Measurements from ENCODE around the gene H6PD.

The H6PD gene

DNA sequence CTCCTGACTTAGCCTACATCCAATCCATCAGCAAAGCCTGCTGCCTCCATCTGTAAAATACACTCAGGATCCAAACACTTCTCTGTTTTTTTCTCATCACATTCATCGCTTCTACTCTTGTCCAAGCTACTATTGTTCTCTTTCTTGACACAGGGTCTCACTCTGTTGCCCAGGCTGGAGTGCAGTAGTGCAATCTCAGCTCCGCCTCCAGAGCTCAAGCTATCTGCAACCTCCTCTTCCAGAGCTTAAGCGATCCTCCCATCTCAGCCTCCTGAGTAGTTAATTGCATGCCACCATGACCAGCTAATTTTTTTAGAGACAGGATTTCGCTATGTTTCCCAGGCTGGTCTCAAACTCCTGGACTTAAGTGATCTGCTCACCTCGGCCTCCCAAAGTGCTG is 44.3 kb upstream of the H6PD start:
- no peak for TF ChIP-seq EGR1 (IDR thresholded peaks at IDR 0.05)
- TF ChIP-seq, protein P1, sequence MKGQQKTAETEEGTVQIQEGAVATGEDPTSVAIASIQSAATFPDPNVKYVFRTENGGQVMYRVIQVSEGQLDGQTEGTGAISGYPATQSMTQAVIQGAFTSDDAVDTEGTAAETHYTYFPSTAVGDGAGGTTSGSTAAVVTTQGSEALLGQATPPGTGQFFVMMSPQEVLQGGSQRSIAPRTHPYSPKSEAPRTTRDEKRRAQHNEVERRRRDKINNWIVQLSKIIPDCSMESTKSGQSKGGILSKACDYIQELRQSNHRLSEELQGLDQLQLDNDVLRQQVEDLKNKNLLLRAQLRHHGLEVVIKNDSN (IDR thresholded peaks at IDR 0.05): no peak
- no peak for TF ChIP-seq RAD21 (IDR thresholded peaks at IDR 0.05; ENCODE audit: low read depth)
- no peak for TF ChIP-seq NFIC (IDR thresholded peaks at IDR 0.05)
- no peak for TF ChIP-seq YY1 (IDR thresholded peaks at IDR 0.05; ENCODE audit: low read depth)
- no peak for TF ChIP-seq TCF12 (IDR thresholded peaks at IDR 0.05; ENCODE audit: low read depth)
- TF ChIP-seq EP300 (IDR thresholded peaks at IDR 0.05; ENCODE audit: borderline replicate concordance): no peak
- TF ChIP-seq ZBTB7A (IDR thresholded peaks at IDR 0.05; ENCODE audit: low read depth): no peak
- TF ChIP-seq, protein P2, sequence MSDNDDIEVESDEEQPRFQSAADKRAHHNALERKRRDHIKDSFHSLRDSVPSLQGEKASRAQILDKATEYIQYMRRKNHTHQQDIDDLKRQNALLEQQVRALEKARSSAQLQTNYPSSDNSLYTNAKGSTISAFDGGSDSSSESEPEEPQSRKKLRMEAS (IDR thresholded peaks at IDR 0.05): no peak
- TF ChIP-seq FOXM1 (IDR thresholded peaks at IDR 0.05; ENCODE audit: borderline replicate concordance, low read depth): no peak
- no peak for TF ChIP-seq TAF1 (IDR thresholded peaks at IDR 0.05; ENCODE audit: low read depth)
- no peak for TF ChIP-seq CREB1 (IDR thresholded peaks at IDR 0.05; ENCODE audit: low read depth)
- no peak for TF ChIP-seq TEAD4 (IDR thresholded peaks at IDR 0.05)
- no peak for TF ChIP-seq CEBPB (IDR thresholded peaks at IDR 0.05)
- TF ChIP-seq, protein P3, sequence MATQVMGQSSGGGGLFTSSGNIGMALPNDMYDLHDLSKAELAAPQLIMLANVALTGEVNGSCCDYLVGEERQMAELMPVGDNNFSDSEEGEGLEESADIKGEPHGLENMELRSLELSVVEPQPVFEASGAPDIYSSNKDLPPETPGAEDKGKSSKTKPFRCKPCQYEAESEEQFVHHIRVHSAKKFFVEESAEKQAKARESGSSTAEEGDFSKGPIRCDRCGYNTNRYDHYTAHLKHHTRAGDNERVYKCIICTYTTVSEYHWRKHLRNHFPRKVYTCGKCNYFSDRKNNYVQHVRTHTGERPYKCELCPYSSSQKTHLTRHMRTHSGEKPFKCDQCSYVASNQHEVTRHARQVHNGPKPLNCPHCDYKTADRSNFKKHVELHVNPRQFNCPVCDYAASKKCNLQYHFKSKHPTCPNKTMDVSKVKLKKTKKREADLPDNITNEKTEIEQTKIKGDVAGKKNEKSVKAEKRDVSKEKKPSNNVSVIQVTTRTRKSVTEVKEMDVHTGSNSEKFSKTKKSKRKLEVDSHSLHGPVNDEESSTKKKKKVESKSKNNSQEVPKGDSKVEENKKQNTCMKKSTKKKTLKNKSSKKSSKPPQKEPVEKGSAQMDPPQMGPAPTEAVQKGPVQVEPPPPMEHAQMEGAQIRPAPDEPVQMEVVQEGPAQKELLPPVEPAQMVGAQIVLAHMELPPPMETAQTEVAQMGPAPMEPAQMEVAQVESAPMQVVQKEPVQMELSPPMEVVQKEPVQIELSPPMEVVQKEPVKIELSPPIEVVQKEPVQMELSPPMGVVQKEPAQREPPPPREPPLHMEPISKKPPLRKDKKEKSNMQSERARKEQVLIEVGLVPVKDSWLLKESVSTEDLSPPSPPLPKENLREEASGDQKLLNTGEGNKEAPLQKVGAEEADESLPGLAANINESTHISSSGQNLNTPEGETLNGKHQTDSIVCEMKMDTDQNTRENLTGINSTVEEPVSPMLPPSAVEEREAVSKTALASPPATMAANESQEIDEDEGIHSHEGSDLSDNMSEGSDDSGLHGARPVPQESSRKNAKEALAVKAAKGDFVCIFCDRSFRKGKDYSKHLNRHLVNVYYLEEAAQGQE (IDR thresholded peaks at IDR 0.05; ENCODE audit: low read depth): no peak

DNA sequence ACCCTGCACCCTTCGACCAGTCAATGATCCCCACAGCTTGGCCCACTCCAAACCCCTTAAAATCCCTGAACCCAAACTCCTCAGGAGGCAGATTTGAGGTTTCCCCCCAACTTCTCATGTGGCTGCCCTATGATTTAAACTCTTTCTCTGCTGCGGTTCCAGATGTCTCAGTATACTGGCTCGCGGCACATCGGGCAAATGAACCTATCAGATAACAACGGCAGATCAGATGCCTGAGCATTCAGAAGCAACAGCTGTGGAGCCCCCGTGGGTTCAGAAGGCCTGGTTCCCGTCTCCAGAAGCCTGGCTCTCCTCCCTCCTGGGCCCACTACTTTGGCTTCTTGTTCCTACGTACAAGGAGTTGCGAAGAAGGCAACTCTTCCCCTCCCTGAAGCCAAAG is 43.3 kb upstream of the H6PD start:
- TF ChIP-seq, protein P1 (IDR thresholded peaks at IDR 0.05): no peak
- TF ChIP-seq RAD21 (IDR thresholded peaks at IDR 0.05; ENCODE audit: low read depth): no peak
- no peak for TF ChIP-seq CEBPB (IDR thresholded peaks at IDR 0.05)
- TF ChIP-seq TAF1 (IDR thresholded peaks at IDR 0.05; ENCODE audit: low read depth): no peak

DNA sequence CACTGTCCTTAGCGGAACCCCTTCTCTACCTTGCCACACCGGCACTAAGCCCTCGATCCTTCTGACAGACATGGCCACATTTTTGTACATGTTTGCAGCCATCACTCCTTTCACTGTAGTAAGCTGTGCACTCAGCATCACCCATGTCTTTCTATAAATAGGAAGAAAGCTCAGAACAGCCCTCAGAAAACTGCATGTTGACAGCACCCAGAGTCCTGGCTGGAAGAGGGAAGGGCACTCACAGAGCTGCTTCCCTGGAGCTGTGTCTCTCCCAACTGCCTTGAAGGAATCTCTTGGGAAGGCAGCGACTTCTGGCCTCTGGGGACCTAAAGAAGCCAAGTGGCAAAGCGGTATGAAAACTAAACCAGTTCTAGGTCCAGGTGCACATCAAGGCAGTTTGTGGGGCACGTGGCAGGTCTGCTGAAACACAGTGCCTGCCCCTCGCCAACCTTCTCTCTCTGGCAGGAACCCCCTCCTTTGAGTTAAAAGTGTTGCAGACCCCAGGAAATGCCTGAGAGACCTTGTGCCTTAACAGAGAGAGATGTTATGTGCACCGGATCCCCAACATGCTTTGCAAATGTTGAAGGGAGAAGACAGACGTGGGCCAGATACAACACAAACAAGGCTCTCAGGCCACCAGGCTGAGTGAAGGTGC is 41.9 kb upstream of the H6PD start:
- TF ChIP-seq EGR1 (IDR thresholded peaks at IDR 0.05) (no peak), TAF1 (IDR thresholded peaks at IDR 0.05; ENCODE audit: low read depth) (no peak), TEAD4 (IDR thresholded peaks at IDR 0.05) (no peak), RAD21 (IDR thresholded peaks at IDR 0.05; ENCODE audit: low read depth) (no peak), CREB1 (IDR thresholded peaks at IDR 0.05; ENCODE audit: low read depth) (no peak), TCF12 (IDR thresholded peaks at IDR 0.05; ENCODE audit: low read depth) (no peak), NFIC (IDR thresholded peaks at IDR 0.05) (no peak), EP300 (IDR thresholded peaks at IDR 0.05; ENCODE audit: borderline replicate concordance) (no peak), CEBPB (IDR thresholded peaks at IDR 0.05) (no peak)
- TF ChIP-seq, protein P2 (IDR thresholded peaks at IDR 0.05): no peak

DNA sequence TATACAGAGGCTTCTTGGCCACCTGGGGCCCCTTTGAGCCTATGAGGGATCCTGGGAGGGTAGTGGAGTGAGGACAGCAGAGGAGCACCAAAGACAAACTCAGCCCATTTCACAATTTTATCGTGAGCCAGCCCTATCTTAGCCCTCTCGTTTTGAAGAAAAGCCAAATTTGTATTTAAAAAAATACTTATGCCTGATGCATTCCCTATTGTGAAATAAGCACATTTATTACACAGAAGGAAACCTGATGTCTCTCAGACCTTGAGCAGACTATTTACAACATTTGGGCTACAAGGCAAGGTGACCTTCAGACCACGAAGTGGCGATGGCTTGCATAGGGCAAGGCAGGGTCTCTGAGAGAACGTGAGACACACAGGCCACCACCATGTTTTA is 41.3 kb upstream of the H6PD start:
- no peak for TF ChIP-seq EGR1 (IDR thresholded peaks at IDR 0.05)
- TF ChIP-seq YY1 (IDR thresholded peaks at IDR 0.05; ENCODE audit: low read depth): no peak
- no peak for TF ChIP-seq RAD21 (IDR thresholded peaks at IDR 0.05; ENCODE audit: low read depth)
- TF ChIP-seq TAF1 (IDR thresholded peaks at IDR 0.05; ENCODE audit: low read depth): no peak
- TF ChIP-seq, protein P3 (IDR thresholded peaks at IDR 0.05; ENCODE audit: low read depth): no peak
- TF ChIP-seq, protein P1 (IDR thresholded peaks at IDR 0.05): no peak
- TF ChIP-seq EP300 (IDR thresholded peaks at IDR 0.05; ENCODE audit: borderline replicate concordance): no peak
- no peak for TF ChIP-seq FOXM1 (IDR thresholded peaks at IDR 0.05; ENCODE audit: borderline replicate concordance, low read depth)
- no peak for TF ChIP-seq TCF12 (IDR thresholded peaks at IDR 0.05; ENCODE audit: low read depth)
- TF ChIP-seq, protein P2 (IDR thresholded peaks at IDR 0.05): no peak
- no peak for TF ChIP-seq CREB1 (IDR thresholded peaks at IDR 0.05; ENCODE audit: low read depth)
- no peak for TF ChIP-seq TEAD4 (IDR thresholded peaks at IDR 0.05)
- TF ChIP-seq NFIC (IDR thresholded peaks at IDR 0.05): no peak
- no peak for TF ChIP-seq CEBPB (IDR thresholded peaks at IDR 0.05)
- no peak for TF ChIP-seq ZBTB7A (IDR thresholded peaks at IDR 0.05; ENCODE audit: low read depth)

DNA sequence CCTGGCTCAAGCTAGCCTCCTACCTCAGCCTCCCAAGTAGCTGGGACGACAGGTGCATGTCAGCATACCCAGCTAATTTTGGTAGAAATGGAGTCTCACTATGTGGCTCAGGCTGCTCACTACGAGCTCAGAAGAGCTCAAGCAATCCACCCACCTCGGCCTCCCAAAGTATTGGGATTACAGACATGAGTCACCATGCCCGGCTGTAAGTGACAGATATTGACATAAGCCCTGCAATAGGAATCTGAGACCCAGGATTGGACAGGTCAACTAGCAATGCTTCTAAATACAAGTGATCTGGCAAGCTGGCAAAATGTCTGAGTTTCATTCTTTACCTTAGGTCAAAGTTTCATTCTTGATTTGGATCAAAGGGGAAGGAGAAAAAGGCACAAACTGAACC is 40.5 kb upstream of the H6PD start:
- TF ChIP-seq FOXM1 (IDR thresholded peaks at IDR 0.05; ENCODE audit: borderline replicate concordance, low read depth) (no peak), EP300 (IDR thresholded peaks at IDR 0.05; ENCODE audit: borderline replicate concordance) (no peak), ZBTB7A (IDR thresholded peaks at IDR 0.05; ENCODE audit: low read depth) (no peak), TEAD4 (IDR thresholded peaks at IDR 0.05) (no peak), NFIC (IDR thresholded peaks at IDR 0.05) (no peak), TCF12 (IDR thresholded peaks at IDR 0.05; ENCODE audit: low read depth) (no peak)
- TF ChIP-seq, protein P3 (IDR thresholded peaks at IDR 0.05; ENCODE audit: low read depth): no peak
- TF ChIP-seq, protein P2 (IDR thresholded peaks at IDR 0.05): no peak

All from Ishikawa (cell line).